Coronary artery (tissue), 2 donors: ENCODE data around the gene DHRS13.

ENCODE experiments used
- DNase-seq: peaks from one replicate; pipeline ENCODE4 v3.0.0-alpha.2; 2017; ENCODE audit warnings: low spot score
- H3K27ac ChIP-seq, 2 donors: fragments of 200-600 bp; sonication (generic); one replicate each; pipeline ENCODE4 v1.5.1; 2016 to 2019
- H3K4me3 ChIP-seq: fragments of 200-600 bp; sonication (generic); 2 replicates; pipeline ENCODE4 v1.5.1; 2016; ENCODE audit warnings: mild to moderate bottlenecking, moderate library complexity
- TF ChIP-seq, protein P1 (sequence below): fragments of 200-600 bp; sonication (generic); IDR thresholded peaks from one replicate; pipeline ENCODE4 v1.5.1; 2019; ENCODE audit warnings: antibody characterized with exemption

The DHRS13 gene

DNA sequence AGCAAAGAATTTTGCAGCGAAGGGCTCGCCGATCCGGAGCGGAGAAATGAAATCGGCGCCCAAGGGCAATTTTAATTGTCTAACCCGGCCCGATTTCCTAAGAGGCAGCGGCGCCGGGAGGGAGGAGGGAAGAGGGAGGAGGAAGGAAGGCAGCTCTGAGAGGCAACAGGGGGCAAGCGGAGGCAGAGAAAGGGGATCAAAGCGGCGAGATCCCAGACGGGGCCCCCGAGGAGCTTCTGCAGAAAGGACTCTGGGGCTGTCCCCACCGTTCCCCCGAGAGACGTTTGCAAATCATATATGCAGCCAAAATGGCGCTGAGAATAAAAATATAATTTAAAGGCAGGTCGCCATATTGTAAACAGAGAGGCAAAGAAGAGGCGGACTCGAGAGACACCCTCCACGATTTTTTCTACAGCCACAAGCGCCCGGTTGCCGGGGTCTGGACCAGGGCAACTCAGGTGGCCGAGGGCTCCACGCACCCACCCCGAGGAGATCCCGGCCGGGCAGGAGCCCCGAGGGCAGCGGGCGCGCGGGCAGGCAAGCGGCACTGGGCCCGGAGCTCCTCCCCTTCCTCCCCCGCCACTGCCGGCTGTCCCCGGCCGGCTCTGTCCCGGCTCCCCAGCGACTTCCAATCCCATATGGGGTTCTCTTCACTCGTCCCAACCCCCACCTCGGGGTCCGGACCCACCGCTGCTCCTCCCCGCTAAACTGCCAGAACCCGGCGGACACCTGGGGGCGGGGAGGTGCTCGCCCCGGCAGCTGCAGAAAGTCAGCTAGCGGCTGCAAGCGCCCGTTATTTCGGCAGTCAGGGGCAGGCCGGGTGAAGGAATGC, 46.5 kb upstream of the DHRS13 start:
- peak; percentile 83 for DNase-seq
- Histone ChIP-seq H3K27ac (peak overlapping the region; percentile 93 to 94), H3K4me3 (peak overlapping the region; percentile 85)
- TF ChIP-seq, protein P1, sequence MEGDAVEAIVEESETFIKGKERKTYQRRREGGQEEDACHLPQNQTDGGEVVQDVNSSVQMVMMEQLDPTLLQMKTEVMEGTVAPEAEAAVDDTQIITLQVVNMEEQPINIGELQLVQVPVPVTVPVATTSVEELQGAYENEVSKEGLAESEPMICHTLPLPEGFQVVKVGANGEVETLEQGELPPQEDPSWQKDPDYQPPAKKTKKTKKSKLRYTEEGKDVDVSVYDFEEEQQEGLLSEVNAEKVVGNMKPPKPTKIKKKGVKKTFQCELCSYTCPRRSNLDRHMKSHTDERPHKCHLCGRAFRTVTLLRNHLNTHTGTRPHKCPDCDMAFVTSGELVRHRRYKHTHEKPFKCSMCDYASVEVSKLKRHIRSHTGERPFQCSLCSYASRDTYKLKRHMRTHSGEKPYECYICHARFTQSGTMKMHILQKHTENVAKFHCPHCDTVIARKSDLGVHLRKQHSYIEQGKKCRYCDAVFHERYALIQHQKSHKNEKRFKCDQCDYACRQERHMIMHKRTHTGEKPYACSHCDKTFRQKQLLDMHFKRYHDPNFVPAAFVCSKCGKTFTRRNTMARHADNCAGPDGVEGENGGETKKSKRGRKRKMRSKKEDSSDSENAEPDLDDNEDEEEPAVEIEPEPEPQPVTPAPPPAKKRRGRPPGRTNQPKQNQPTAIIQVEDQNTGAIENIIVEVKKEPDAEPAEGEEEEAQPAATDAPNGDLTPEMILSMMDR = no peak

DNA sequence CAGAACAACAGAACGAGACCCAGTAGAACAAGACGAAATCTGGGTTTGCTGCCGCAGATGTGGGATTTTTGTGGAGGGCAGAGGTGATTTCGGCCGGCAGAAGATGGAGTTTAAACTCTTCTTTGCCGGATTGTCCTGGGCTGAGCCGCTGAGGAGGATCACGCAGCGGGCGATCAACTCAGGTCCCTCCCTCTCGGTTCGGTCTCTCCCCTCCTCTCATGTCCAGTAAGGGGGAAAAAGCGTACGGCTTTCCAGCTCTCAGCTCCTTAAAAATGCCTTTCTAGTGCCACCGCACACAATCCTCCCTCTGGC, 46.0 kb upstream of the DHRS13 start:
- Histone ChIP-seq H3K27ac (peak overlapping the region; percentile 93 to 94), H3K4me3 (peak overlapping the region; percentile 85)
- DNase-seq = no peak
- TF ChIP-seq, protein P1 = no peak

DNA sequence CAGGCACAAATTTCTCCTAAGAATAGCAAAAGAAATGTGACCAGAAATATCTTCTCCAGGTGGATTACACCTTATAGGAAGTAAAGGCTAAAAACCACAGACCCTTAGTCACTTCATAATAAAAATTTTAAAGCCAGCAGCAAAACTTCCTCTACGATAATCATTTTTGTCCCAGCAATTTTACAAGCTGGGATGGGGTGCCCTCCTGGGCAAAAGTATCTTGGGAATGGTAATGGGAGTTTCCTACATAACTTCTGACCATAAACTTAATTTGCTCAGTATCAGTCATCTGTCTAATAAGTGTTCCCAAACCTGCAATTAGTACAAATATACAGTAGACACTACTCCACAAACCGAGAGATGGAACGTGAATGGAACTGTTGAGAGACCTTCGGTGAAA, 45.5 kb upstream of the DHRS13 start:
- peak overlapping the region in 1 of 2 donors; percentile 93 for H3K27ac ChIP-seq
- TF ChIP-seq, protein P1 = no peak
- H3K4me3 ChIP-seq = peak overlapping the region; percentile 85
- DNase-seq = no peak

DNA sequence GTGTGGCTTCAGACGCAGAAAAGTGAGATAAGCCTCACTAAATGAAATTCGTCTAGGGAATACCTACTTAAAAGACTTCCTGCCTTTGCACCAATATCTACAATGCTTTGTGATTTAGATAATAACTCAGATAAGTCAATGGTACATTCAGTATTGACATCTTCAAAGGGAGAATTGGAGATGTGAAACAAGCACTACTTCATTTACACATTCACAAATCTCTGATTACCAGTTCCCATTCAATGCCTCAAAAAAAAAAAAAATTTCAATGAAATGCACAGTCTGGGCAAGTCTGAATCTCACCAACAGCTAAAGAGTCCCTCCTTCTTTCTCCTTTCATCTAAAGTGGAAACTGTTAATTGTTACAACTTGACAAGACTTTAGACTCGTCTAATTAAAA, 44.8 kb upstream of the DHRS13 start:
- DNase-seq = no peak
- TF ChIP-seq, protein P1 = no peak
- Histone ChIP-seq H3K4me3 (no peak overlapping the region), H3K27ac (no peak overlapping the region)

DNA sequence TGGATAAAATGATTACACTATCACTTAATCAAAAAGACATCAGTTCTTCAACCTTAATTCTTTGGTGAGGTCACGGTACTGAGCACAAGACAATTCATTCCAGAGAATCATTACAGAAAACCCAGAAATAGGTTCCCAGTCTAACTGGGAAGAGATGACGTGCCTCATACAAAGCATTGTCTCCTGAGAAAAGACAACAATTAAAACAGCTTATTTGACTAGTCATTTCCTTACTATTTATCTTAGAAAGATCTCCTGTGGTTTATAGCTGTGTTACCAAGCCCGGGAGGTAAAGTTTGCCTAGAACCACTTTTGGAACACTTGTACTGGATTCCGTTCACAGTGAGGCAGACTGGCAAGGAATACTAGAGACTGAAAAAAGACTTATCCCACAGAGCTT, 43.4 kb upstream of the DHRS13 start:
- no peak for DNase-seq
- Histone ChIP-seq H3K27ac (peak overlapping the region in 1 of 2 donors; percentile 44), H3K4me3 (peak overlapping the region; percentile 5)
- TF ChIP-seq, protein P1 = no peak

DNA sequence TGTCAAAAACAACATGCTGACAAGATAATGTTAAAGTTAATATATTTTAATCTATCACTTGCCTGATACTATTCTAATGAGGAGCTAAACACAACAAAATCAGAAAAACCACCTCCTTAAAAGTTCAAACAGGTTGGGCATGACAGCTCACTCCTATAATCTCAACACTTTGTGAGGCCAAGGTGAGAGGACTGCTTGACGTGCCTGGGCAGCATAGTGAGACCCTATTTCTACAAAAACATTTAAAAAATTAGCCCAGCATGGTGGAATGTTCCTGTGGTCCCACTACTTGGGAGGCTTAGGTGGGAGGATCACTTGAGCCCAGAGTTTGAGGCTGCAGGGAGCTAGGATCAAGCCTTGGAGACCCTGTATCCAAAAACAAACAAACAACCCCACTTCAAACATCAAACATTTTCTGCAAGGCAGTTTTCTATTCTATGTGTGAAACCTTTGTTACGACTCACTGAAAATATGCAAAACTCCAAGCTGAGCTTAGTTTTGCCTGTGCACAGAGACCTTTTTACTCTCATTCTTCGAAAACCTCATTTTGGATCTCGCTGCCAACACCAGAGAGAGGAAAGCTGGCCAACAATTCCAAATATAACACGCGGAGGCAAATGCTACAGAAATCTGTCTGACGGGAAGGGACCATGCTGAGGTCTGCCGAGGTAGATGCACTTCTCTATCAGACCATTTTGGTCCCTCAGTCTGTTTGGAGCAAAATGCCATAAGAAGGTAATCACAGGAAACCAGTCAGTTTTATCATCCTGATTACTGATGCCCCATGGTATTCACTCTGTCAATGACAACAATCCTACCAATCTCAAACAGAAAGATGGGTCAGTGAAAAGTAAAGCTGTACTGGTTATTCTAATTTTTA, 42.2 kb upstream of the DHRS13 start:
- H3K27ac ChIP-seq = peak overlapping the region in 1 of 2 donors; percentile 44

More for the DNA sequence above, 42.2 kb upstream of the DHRS13 start:
- peak overlapping the region; percentile 32 for H3K4me3 ChIP-seq
- TF ChIP-seq, protein P1 = no peak
- DNase-seq = no peak
